Ovary (tissue), 3 donors: ENCODE results near the gene CHRNA5.

Experiments
- CTCF ChIP-seq, 3 donors: fragments of 450-650 bp in 2 of 3; fragments of 200-600 bp in 1 of 3; IDR thresholded peaks; one replicate each; pipeline versions ENCODE4 v1.5.1 to v1.8.0; 2016 to 2022; ENCODE audit warnings: antibody characterized with exemption in 3 of 3, mild to moderate bottlenecking in 1 of 3
- EP300 ChIP-seq: sonication (generic); formaldehyde crosslinking; IDR thresholded peaks from one replicate; pipeline ENCODE4 v1.6.1; 2017; ENCODE audit warnings: antibody characterized with exemption
- donor health status: DM: no; HTN: no; CAD: no.

GRCh38 chr15:78627348-78627747 lies 62.0 kb downstream of the CHRNA5 start:
- no peak for TF ChIP-seq CTCF (IDR thresholded peaks at IDR 0.05)
- TF ChIP-seq EP300 = no peak
